ENCODE data around the gene HSD17B14.

- no peak for TF ChIP-seq CTCF (IDR thresholded peaks at IDR 0.05)
- TF ChIP-seq POLR2A (IDR thresholded peaks at IDR 0.05): no peak
Observed at GRCh38 chr19:48772503-48772953, 63.8 kb downstream of the HSD17B14 start.

Data from uterus (tissue), 2 donors.